GM19372 (cell line): ENCODE measurements around the gene ANKRD63.

ENCODE experiments used
- ATAC-seq: cut with Tn5 transposase; IDR thresholded peaks from one replicate; pipeline ENCODE4 v1.9.1; 2021; ENCODE audit warnings: mild to moderate bottlenecking, low read depth, moderate library complexity; ENCODE audit not compliant: unreplicated experiment

The ANKRD63 gene

DNA sequence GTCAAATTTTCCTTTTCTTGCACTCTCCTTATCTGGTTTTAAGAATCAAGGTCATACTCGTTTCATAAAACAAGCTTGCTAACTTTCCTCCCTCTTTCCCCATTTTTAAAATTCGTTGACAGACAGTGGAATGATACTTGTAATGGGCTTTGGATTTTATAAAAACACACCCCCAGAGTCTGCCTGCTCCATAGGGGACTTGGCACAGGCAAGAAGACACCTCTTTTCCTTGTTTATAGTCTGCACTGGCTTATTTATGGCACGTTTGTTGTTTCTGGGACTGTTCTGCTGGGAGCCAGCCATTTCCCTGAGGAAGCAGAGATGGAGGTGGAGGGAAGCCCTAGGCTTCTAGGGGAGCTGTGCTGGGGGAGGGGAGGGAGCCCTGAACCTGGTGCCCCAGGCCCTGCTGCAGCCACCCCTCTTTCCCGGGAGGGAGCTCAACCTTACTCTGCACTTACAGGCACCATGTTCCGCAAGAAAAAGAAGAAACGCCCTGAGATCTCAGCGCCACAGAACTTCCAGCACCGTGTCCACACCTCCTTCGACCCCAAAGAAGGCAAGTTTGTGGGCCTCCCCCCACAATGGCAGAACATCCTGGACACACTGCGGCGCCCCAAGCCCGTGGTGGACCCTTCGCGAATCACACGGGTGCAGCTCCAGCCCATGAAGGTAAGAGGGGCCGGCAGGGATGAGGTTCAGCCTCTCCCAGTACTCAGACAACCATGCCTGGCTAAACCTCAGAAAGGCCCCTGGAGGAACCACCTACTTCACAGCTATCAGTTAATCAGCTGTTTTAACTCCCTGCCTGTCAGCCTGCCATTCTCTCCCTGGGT, 18.3 kb downstream of the ANKRD63 start:
- no peak for ATAC-seq

- ATAC-seq, result no peak
Observed at GRCh38 chr15:40263024-40263754, 19.7 kb downstream of the ANKRD63 start.

- no peak for ATAC-seq
Observed at GRCh38 chr15:40259021-40259420, 23.8 kb downstream of the ANKRD63 start.

DNA sequence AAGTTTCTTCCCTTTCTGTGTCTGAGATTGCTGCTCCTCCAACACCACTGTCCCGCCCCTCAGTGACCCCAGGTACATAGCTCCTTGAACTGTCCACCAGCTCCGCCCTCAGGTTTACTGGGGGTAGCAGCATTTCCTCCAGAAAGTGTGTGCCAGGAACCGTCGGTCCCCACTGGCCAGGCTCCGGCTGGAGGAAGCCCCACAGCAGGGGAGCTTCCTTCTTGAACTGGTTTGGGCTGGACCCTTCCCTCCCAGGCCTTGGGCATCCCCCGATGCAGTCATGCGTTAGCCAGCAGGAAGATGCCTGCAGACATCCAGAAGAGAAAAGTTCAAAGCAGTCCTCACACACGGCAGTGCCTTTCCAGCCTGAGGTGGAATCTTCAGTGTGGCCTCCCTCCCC, 24.3 kb downstream of the ANKRD63 start:
- no peak for ATAC-seq

GRCh38 chr15:40257656-40258450, 25.0 kb downstream of the ANKRD63 start:
- no peak for ATAC-seq

GRCh38 chr15:40256638-40257235, 26.1 kb downstream of the ANKRD63 start:
- ATAC-seq, result no peak

- ATAC-seq, result no peak
Observed at GRCh38 chr15:40255033-40255432, 27.8 kb downstream of the ANKRD63 start.

DNA sequence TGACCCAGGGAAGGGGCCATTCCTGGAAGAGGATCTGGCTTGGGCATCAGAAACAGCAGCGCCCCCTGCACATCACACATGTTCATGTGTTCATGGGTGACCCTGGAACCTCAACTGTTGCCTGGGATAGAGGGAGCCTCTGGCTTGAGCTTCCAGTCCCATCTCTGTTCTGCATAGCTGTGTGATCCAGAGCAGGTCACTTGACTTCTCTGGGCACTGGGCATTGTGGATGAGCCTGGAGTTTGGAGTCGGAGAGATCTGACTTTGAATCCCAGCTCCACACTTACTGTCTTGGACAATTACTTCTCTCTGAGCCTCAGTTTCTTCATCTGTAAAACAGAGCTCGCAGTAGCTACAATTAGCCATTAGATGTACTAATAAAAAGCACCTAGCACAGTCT, 28.4 kb downstream of the ANKRD63 start:
- ATAC-seq, result no peak

DNA sequence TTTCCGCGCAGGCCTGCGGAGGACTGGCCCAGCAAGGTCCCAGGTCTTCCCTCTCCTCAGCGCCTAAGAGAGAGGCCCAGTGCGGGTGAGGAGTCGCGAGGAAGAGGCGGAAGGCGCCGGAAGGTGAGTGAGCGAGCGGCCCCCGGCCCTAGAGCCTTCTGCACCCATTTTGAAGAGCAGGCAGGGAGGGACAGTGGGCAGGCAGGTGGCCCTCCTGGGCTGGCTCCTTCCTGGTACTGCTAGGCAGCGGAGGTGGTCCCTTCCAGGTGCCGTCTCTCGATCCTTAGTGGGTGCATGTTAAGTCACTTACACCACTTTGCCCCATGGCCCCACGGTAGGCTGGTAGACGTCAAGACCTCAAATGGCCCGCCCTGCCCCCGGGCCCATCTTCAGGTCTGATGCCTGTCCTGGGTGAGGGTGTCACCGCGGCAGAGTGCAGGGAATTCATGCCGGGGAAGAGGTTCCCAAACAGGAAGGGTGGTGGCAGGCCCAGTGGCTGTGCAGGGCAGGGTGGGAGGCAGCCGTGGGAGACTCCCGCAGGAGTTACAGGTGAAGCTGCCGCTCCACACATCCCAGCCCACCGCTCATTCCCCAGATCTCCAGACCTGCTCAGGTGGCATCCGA, 29.6 kb downstream of the ANKRD63 start:
- no peak for ATAC-seq

- ATAC-seq, result no peak
Observed at GRCh38 chr15:40252438-40253166, 30.3 kb downstream of the ANKRD63 start.

DNA sequence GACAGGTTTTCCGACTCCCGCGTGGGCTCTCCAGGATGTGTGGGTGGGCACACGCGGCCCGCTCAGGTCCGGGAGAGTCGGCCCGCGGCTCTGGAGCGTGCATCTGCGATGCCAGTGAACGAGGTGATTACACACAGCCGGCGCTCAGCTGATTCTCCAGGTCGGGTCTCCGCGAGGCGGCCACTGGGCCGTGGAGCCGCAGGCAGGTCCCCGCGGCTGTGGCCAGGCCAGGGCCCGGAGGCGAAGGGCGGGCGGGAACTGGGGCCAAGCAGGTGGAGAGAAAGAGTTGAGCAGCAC, 30.8 kb downstream of the ANKRD63 start:
- ATAC-seq, result no peak

DNA sequence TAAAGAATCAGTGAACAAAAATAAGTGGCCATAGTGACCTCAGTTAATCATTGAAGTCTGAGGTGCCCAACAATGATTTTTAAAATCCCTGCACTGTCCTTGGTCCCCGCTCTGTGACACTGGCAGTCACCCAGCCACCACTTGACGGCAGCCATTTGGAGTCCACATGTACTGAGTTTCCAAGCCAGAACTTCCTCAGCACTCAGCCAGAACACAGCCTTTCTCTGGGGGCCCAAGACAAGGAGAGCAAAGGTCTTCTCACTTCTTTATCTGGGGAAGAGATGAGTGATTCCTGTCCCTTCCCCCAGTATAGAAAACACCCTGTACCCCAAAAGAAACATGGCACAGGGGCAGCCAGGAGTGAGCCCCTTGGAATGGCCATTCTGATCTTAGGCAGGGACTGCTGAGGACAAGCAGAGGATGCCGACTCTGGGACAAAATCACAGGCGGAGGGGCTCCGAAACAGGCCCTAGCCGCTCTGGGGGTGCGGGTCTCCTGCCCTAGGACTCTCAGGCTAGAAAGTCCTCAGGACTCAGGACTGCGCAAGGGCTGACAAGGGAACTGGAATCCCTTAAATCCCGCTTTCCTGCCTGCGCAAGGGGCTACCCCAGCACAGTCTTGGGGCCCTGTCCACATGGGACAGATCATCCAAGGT, 31.3 kb downstream of the ANKRD63 start:
- no peak for ATAC-seq

GRCh38 chr15:40250771-40251483, 31.9 kb downstream of the ANKRD63 start:
- no peak for ATAC-seq

DNA sequence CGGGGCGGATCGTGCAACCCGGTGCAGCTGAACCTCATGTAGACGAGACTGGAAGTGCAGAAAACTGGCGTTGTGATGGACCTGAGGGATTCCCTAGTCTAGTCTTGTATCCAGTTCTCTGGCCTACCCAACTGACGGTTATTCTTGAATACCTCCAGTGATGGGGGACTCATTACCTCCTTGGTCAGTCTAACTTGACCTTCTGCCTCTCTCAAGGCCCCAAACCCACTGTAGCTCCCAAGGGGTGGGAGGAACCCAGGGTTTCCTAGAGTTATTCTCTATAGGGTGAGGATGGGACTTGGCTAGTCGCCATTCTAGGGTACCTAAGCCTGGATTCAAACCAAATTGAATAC, 32.6 kb downstream of the ANKRD63 start:
- no peak for ATAC-seq

DNA sequence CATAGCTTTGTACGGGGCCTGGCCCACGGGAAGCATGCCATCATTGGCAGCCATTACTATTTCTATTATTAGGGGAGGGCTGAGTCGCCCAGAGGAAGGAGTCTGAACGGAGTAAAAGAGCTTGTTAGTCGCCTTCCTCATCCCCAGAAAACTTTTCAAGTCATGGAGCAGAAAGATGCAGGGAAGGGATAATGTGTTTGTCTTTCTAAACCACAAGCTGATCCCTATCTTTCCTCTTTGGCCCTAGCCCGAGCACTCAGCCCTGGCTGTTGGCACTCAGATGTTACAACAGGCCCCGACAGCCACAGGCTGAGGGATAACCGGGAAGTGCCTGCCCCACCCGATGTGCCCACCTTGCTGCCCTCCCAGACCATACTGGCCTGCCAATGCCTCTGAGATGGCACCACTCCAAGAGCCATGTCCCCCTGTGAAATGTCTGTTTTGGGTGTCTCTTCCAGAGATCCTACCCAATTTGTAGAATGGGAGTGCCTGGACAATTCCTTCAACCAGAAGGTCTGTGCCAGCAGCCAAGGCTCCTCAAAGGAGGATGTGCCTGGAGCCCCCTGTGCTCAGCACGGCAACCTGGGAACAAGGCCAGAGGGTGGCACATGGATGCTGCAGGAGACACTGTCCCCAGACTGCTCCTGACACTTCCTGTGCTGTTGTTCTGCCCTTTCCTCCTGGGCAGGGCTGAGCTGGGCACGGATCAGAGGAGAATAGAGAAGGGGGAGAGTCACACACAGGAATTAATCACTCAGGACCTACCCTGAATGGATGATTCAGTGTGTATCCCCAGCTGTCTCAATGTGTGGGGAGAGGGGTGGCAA, 33.2 kb downstream of the ANKRD63 start:
- no peak for ATAC-seq

DNA sequence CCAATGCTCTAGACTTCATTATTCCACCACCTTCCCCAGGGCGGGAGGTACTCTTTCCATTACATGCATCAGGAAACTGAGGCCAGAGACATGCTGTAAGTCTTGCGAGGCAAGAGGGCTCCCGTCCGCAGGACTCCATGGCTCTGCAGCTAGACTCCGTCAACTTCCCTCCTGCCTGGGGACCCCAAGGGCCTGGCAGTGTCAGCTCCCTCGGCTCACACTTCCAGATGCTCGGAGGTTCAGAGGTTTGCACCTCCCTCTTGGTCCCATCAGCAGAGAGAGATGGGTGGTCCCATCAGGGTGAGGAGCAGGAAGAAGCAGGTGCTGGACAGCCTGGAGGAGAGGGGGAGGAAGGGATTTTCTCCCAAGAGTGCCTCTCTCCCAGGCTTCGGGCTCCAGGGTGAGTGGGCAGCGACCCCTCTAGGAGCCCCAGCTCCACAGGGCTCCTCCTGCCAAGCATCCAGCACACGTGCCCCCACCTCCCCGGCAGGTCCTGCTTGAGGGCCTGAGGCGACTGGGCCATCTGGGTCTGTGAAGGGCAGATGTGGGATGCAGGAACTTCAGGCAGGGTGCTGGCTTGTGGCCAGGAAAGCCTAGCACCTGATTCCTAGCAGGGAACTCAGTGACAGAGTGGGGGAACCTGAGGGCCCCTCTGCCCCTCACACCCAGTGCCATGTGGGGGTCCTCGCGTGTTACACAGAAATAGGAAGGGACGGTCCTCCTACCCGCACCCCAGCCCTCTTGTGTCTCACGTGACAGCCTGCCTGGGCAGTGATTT, 34.7 kb downstream of the ANKRD63 start:
- ATAC-seq, result no peak

GRCh38 chr15:40247406-40247971, 35.4 kb downstream of the ANKRD63 start:
- ATAC-seq, result no peak
